Stimulated activated CD8-positive, alpha-beta memory T cell treated with anti-CD3 and anti-CD28 coated beads, Interleukin-4, amount 100 ng/mL, for 4 hours (primary cell): Measurements from ENCODE around the gene KCNK4.
"Not testable (repeated sequence)": the region's sequence is repeated elsewhere in the genome, so short reads cannot be mapped to it uniquely, and the experiment has no call there.

ENCODE experiments used
- DNase-seq, 2 donors: peaks; one replicate each; pipeline ENCODE4 v3.0.0-alpha.2; 2020; ENCODE audit warnings: low read depth in 2 of 2, low spot score in 1 of 2

Gene KCNK4

DNA sequence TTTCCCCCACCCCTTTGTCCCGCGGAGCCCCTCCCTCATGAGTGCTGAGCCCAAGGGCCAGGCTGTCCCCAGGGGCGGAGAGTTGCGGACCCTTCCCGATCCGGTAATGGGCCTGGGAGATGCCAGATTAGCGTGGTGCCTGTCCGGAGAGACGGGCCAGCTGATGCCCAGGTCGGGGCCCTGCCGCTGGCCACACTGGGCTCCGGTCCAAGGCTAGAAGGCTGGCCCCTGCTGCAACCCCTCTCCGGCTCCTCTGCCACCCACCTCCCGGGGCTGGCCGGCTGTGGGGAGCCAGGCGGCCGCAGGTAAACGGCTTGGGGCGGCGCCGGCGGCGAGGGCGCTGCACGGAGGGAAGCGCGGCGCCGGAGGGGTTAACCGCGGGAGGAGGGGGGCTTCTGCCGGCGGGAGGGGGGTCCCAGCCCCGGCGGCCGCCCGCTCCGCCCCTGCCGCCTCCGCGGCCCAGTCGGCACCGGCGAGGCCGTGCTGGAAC is at the start of gene KCNK4:
TSS of gene KCNK4 (plus strand) at position 41 of the 490 bp plus-strand sequence. CDS start 1,717 bp downstream, outside the sequence.
- DNase-seq: no peak

DNA sequence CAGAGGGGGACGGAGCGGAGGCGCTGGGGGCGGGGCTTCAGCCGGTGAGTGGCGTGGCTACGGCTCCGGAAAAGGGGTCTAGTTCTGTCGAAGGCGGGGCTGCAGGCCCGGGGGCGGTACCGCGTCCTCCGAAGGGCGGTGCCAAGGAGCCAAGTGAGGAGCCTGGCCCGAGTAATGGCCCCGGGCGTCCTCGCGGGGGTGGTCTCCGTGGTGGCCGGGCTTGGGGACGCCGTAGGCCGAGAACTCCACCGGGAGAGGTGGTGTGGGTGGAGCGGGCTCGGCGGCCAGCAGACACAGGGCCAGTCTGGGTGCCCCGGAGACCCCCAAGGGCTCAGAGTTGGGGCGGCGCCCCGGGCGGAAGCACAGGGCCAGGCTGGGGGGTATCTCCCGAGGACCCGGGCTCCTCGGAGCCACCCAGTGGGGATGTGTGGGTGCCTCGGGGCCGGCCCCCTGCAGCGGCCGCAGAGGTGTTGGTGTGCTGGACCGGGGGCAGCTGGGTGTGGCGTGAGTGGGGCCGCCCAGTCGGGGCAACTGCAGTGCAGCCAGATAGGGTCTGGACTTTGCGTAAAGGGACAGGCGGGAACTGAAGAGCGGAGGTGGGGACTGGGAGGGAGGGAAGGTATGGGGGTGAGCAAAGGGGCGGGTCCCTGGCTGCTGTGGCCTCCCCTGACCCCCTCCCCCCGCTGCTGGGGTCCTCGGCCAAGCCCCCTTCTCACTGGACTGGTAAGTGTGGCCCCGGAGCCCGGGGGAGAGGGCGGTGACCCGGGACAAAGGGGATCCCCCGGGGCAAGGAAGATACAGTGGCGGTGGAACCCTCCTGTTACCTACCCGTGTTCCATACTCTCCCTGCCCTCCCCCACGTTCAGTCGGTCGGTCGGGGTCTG is 49.4 kb upstream of the KCNK4 start:
- DNase-seq: peak in 1 of 2 donors; percentile 100

- DNase-seq: no peak
Measured at GRCh38 chr11:64243236-64243854, 47.8 kb upstream of the KCNK4 start.

DNA sequence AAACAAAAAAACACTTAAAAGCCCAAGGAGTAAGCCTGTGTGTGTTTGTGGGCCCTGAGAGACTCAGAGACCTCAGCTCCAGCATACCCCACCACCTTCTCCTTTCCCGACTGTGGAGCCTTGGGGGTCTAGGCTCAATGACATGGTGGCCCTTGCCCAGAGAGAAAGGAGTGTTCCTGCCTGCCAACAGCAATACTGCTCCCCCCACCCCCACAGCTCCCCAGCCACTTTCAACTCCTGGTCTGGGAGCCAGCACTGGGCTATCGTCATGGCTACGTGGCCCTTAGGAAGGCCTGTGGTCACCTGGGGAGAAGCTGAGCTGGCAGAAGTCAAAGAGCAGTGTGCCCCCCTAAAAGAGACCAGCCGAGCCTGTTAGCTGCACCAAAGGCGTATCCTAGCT is 47.0 kb upstream of the KCNK4 start:
- no peak for DNase-seq

DNA sequence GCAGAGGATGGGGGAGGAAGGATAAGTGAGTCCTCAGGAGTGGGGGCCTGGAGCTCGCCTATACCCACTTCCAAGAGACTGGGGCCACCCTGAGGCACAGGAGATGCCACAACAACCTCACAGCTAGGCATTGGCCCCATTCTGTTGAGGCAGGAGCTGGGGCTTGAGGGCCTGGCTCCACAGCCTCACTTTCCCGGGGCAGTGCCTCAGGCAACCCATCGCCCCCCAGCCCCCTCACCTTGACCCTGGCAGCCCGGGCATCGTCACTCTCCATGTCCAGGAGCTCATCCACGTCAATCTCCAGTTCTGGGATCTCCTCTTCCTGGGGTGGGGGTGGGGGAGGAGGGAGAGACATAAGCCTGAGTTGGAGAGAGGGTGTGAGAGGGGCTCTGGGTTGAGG is 46.1 kb upstream of the KCNK4 start:
- no peak for DNase-seq

DNA sequence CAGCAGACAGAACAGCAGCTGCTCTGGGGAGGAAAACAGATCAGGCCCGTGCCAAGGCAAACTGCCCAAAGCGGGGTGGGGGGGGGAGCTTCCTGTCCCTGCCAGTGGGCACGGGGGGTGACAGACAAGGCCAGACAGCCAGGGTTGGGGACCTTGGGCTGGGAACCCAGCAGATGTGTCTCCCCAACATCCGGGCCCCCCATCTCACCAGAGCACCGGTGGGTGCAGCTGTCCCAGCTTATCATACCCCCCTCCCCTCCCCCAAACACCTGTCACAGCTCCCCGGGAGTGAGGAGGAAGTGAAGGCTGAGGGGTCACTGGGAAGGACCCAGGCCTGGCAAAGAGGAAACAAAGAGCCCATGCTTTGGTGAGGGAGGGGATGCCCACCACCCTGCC is 45.7 kb upstream of the KCNK4 start:
- DNase-seq: no peak

DNA sequence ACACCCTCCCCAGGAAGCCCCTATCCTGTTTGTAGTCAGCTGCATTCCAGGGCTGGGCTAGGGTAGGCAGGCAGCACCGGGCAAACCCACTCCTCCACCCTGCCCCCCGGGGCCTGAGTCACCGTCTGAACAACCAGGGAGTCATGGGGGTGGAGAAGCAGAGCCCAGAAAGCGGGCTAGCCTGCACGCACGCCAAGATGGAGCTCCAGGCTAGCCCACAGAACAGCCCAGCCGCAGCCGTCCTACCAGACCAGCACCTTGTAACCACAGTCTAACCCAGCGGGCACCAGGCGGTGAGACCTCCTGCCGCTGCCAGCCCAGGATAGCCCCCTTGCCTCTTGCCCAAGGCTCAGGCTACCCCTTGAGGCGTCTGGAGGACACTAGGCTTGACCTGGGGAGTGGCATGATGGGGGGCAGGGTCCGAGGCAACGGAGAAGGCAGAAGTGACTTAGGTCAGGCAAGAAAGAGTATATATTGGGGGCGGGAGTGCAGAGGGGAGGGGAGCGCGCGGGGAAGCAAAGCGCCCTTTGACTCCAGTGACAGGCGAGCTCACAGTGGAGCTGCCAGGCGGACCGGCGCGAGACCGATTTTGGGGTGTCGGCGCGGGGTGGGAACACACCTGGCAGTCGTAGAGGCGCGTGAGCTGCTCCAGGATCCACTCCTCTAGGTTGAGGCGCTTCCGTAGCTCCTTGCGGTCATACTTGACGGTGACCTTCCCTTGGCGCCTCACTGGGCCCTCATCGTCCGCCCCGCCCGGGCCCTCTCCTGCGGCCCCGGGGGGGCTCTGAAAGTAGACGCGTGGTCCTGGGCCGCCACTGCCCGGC is 45.1 kb upstream of the KCNK4 start:
- peak in 1 of 2 donors; percentile 82 for DNase-seq

DNA sequence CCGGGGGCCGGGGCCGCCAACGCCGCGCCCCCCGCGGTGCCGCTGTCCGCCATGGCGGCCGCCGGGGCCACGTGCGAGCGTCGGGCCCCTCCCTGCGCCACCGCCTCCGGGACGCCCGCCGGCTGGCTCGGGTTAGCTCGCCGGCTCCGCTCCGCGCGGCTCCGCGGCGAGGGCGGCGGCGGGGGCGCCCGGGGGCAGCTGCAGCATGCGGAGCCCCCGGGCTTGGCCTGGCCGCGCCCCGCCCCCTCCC is 44.6 kb upstream of the KCNK4 start:
- not testable (repeated sequence) for DNase-seq

DNA sequence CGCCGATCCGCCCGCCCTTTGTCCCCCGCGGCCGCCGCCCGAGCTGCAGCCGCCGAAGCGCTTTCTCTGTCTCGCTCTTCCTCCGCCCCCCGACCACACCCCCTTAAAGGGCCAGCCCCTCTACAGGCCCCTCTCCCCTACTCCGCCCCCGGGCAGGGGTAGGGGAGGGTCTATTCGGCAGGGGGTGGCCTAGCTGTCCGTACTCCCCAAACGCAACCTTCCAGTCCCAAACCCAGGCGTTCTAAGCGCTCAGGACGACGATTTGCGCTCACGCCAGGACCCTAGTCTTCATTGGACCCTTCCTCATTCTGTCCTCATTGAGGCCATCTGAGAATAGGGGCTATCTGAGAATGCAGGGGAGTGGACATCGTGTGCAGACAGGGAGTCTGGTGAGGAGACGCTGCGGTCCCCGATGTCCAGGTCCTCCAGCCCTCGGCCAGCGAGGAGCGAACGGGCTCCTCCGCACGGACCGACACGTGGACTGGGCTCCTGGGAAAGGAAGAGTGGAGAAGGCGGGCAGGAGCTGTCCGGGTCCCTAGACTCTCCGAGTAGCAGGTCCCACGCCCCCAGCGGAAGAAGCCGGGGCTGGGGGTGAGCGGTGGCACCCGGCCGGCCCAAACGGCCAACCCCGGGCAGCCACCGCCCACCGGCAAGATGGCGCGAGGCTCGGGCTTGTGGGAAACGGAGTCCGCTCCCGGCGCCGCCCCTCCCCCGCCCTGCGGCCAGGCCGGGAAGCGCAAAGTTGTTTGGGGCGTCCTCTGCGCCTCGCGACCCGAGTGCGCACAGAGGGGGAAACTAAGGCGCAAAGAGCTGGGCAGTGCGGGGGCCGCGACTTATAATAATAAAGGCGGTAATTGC is 44.0 kb upstream of the KCNK4 start, which contains the start of gene PPP1R14B:
TSS of gene PPP1R14B (minus strand) at position 73 of the 858 bp plus-strand sequence. CDS start 270 bp downstream, outside the sequence.
- peak in 1 of 2 donors; percentile 71 for DNase-seq

DNA sequence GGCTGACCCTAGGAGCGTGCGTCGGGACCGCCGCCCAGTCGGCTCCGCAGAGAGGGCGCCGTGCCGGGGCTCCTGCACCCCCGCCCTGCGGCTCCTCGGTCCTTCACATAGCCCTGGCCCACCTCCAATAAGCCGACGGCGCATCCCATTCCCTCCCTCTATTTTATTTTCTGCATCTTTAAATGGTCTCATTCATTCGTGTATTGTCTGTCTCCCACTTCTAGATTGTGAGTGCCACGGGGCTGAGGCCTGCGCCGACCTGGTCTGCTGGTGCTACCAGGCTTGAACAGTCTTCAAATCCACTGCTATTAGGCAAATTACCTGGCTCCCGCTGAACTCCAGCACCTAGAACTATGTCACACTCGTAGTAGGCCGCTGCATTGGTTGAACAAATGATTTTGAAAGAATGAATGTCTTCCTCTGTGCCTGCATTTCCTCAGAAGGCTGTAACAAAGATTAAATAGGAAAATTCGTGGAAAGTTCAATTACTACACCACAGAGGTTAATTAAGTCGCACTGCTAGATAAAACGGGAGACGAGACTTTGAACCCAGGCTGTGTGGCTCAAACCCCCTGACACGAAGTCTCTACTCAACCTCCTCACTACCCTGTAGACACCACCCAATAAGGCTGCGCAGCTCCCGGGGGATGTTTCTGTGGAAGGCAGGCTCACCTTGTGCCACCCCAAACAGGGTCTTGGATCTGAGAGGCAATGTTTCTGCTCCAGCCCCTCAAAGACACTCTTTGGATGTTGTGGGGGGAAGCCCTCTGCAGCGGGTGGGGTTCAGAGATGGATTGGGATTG is 43.2 kb upstream of the KCNK4 start:
- no peak for DNase-seq

GRCh38 chr11:64248578-64248977 is 42.5 kb upstream of the KCNK4 start:
- DNase-seq: no peak

- no peak for DNase-seq
Measured at GRCh38 chr11:64249038-64249437, 42.1 kb upstream of the KCNK4 start.

- no peak for DNase-seq
Measured at GRCh38 chr11:64249563-64250414, 41.3 kb upstream of the KCNK4 start.

DNA sequence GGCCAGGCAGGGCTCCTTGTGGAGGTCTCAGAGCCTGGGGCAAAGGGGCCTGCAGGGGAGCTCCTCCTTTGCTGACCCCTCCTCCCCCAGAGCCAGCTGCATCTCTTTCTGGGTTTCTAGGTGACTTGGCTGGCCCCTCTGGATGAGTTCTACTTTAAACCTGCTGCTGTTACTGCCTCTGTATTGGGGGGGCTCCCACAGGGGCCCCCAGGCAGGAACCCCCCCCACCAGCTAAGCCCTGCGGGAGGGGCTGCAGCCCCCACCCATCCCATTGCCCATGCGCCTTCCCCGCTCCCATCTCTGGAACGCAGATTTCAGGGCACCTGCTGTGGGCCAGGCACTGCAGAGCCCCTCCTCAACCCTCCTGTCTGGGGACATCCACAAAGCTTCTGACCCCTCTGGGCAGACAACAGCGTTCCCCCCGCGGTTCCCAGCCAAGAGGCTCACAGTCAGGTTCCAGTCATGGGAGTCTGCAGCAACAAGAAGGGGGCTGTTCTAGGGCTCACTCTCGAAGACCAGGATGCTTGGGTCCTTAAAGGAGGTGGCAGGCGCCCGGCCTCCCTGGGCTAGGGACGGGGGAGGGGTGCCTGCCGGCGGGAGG is 40.6 kb upstream of the KCNK4 start:
- no peak for DNase-seq

DNA sequence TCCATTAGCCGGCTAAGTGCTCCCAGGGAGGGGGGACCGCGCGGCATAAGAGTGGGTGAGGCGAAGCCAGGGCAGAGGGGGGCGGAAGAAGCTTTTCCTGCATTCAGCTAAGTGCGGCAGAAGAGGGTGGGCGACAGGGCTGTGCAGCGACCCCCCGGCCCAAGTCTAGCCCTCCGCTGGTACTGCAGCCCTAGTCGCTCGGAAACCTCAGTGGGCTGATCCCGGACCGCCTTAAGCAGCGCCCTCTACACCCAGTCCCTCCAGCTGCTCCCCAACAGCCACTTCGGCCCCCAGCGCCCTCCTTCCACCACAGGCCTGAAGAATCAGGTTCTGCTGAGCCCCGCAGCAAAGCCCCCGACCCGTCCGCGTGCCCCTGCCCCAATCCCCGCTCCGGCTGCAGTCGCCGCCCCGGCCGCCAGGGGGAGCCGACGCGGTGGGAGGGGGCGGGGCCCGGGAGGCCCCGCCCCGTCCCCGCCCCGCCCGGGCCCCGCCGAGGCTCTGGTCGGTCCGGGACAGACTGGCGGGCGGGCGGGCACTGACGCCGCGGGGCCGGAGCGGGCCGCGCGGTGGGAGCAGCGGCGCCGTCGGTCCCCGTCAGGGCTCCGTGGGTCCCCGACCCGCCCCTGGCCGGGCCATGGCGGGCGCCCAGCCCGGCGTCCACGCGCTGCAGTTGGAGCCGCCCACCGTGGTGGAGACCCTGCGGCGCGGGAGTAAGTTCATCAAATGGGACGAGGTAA is 39.9 kb upstream of the KCNK4 start, which contains the start of gene PLCB3:
TSS of gene PLCB3 (plus strand) at position 515 of the 737 bp plus-strand sequence. CDS start at position 635, 120 bp downstream.
- no peak for DNase-seq

GRCh38 chr11:64251753-64252002 is 39.4 kb upstream of the KCNK4 start:
- no peak for DNase-seq

GRCh38 chr11:64252003-64252872 is 38.9 kb upstream of the KCNK4 start:
- no peak for DNase-seq
